ENCODE measurements around the gene SLC44A1. TPM values are rescaled to one million over a fixed set of nuclear protein-coding genes. Genes with fewer than 3 reads are reported as not detected.

Gene SLC44A1
- total and polyA plus RNA-seq, 10 of the 15 experiments (the other 5 are each of a cell fraction or from before 2014, with no cell fraction given): 2.4 to 21.2 (median 12.4) TPM

DNA sequence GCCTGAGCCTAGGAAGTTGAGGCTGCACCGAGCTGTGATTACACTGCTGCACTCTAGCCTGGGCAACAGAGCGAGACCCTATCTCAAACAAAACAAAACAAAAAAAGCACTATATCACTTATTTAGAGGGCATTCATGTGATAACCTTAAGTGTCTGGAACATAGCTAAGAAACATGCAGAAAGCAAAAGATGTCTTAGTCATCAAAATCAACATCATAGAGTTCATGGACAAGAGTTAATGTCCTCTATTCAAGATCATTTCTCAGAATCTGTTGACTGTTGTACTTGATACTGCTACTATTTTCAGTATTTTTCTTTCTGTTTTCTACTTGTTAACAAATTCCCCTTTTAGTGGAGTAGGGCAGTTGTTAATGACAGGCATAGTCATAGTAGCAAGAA, 228.8 kb downstream of the SLC44A1 start:
- Histone ChIP-seq H3K79me2 (ENCODE audit: control insufficient read depth, insufficient read depth, low read length) (no peaks in the 10 kb centered on the region), H4K20me1 (ENCODE audit: control insufficient read depth, insufficient read depth) (no peaks in the 10 kb centered on the region), H3K4me1 (ENCODE audit: control insufficient read depth, insufficient read depth, low read length) (peaks cover 8% of the 10 kb centered on the region; the same call in 1 of the 2 replicates), H3K9ac (ENCODE audit: control insufficient read depth, insufficient read depth, low read length) (no peak overlapping the region), H3K27ac (ENCODE audit: control insufficient read depth, insufficient read depth) (no peak overlapping the region), H3K4me2 (ENCODE audit: control insufficient read depth, insufficient read depth) (no peak overlapping the region), H2AFZ (ENCODE audit: control insufficient read depth, low read depth, low read length) (no peak overlapping the region), H3K36me3 (ENCODE audit: control insufficient read depth in 2 of 2, insufficient read depth in 2 of 2, low read length in 1 of 2) (peaks cover 0 to 4% of the 10 kb centered on the region in 2 experiments), H3K4me3 (no peak overlapping the region), H3K27me3 (replicated peaks in 1 of 2; ENCODE audit: control insufficient read depth in 2 of 2, insufficient read depth in 2 of 2, low read length in 1 of 2) (no peaks in the 10 kb centered on the region), H3K9me3 (replicated peaks; ENCODE audit: control insufficient read depth, insufficient read depth, low read length) (no peaks in the 10 kb centered on the region)
- DNase-seq (ENCODE audit: low read depth, low spot score) (no peak), FAIRE-seq (no peak), ATAC-seq (no peak)
- 94% methylated on average over 2 of the region's 2 CpGs for WGBS (ENCODE audit: insufficient coverage, insufficient replicate concordance, low lambda C conversion rate, missing lambda C conversion rate)
- in situ Hi-C loops (cut with MboI): no loop called here
- ChIA-PET SMC1A (ENCODE audit: uncharacterized antibody, unreplicated experiment) (interaction anchor here (0.7 to 3.0 kb wide), 5 partner anchors 20 to 69 kb away, joined by 3 to 13 read pairs (median 5); no protein-coding TSS in a partner anchor), RAD21 (ENCODE audit: unreplicated experiment) (interaction anchor here (1.4 to 1.9 kb wide), 2 partner anchors 9 to 23 kb away, joined by 3 to 10 read pairs; no protein-coding TSS in a partner anchor), POLR2A (interaction anchor here (1.0 kb wide), 1 partner anchor 10 kb away, joined by 3 read pairs; no protein-coding TSS in a partner anchor), CTCF (interaction anchor here (0.6 to 3.5 kb wide), 7 partner anchors 9 to 290 kb away, joined by 3 to 17 read pairs (median 3); no protein-coding TSS in a partner anchor)
- intact Hi-C loops (cut with micrococcal nuclease; ENCODE audit: unreplicated experiment): no loop called here
- no peak for TF ChIP-seq RCOR1 (conservative IDR thresholded peaks at IDR 0.05; ENCODE audit: low read depth, low read length)
- no peak for TF ChIP-seq NFIC (IDR thresholded peaks at IDR 0.05; ENCODE audit: low read depth, low read length)
- TF ChIP-seq YY1 (IDR thresholded peaks at IDR 0.05; ENCODE audit: low read depth, low read length): no peak
- TF ChIP-seq, protein P1, sequence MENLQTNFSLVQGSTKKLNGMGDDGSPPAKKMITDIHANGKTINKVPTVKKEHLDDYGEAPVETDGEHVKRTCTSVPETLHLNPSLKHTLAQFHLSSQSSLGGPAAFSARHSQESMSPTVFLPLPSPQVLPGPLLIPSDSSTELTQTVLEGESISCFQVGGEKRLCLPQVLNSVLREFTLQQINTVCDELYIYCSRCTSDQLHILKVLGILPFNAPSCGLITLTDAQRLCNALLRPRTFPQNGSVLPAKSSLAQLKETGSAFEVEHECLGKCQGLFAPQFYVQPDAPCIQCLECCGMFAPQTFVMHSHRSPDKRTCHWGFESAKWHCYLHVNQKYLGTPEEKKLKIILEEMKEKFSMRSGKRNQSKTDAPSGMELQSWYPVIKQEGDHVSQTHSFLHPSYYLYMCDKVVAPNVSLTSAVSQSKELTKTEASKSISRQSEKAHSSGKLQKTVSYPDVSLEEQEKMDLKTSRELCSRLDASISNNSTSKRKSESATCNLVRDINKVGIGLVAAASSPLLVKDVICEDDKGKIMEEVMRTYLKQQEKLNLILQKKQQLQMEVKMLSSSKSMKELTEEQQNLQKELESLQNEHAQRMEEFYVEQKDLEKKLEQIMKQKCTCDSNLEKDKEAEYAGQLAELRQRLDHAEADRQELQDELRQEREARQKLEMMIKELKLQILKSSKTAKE (IDR thresholded peaks at IDR 0.05; ENCODE audit: low read depth, poor library complexity, severe bottlenecking): no peak
- no TSS peak for BruUV-seq (replicated peaks)

Data from GM12878 (cell line).